GM12892 (cell line): ENCODE measurements around the gene ITIH3.

Source experiments
- POLR2A ChIP-seq: IDR thresholded peaks from 2 replicates; pipeline ENCODE4 v1.6.1; 2011; ENCODE audit warnings: low read depth, low read length, control low read depth
- POLR2AphosphoS5 ChIP-seq: IDR thresholded peaks from 2 replicates; pipeline ENCODE4 v1.6.1; 2011; ENCODE audit warnings: low read depth, low read length, control low read depth
- TAF1 ChIP-seq: IDR thresholded peaks from 2 replicates; pipeline ENCODE4 v1.6.1; 2011; ENCODE audit warnings: low read depth, mild to moderate bottlenecking, control low read depth, low read length, borderline replicate concordance

GRCh38 chr3:52792413-52792812 lies 2.2 kb upstream of the ITIH3 start:
- TF ChIP-seq POLR2A: no peak
- no peak for TF ChIP-seq TAF1
- TF ChIP-seq POLR2AphosphoS5: no peak
